Epithelial cell of proximal tubule (primary cell): ENCODE measurements around the gene PDE4D. TPM values are rescaled to one million over a fixed set of nuclear protein-coding genes. Genes with fewer than 3 reads are reported as not detected.
A peak's percentile ranks its signal among the peaks of the same experiment; 100 is the strongest.
"Not testable (repeated sequence)": the region's sequence is repeated elsewhere in the genome, so short reads cannot be mapped to it uniquely, and the experiment has no call there.

Experiments
- DNase-seq: peaks from one replicate; pipeline ENCODE4 v3.0.0-alpha.2; 2011; ENCODE audit warnings: low read depth
- H3K4me3 ChIP-seq: 2 replicates; pipeline ENCODE4 v1.5.1; 2011; ENCODE audit warnings: low read depth, mild to moderate bottlenecking, low read length
- total RNA-seq: library from RNA; depleted of rRNA; stranded (reverse); fragments of >200 nt; gene quantifications from 2 replicates; pipeline ENCODE4 v1.2.3, GENCODE V29; 2015
- TF ChIP-seq, protein P1 (sequence below): conservative IDR thresholded peaks from 2 replicates; pipeline ENCODE4 v1.5.1; 2012; ENCODE audit warnings: low read depth, mild to moderate bottlenecking, low read length

Gene PDE4D
- total RNA-seq, 1 donor from 2014 or later = 18.4 TPM

DNA sequence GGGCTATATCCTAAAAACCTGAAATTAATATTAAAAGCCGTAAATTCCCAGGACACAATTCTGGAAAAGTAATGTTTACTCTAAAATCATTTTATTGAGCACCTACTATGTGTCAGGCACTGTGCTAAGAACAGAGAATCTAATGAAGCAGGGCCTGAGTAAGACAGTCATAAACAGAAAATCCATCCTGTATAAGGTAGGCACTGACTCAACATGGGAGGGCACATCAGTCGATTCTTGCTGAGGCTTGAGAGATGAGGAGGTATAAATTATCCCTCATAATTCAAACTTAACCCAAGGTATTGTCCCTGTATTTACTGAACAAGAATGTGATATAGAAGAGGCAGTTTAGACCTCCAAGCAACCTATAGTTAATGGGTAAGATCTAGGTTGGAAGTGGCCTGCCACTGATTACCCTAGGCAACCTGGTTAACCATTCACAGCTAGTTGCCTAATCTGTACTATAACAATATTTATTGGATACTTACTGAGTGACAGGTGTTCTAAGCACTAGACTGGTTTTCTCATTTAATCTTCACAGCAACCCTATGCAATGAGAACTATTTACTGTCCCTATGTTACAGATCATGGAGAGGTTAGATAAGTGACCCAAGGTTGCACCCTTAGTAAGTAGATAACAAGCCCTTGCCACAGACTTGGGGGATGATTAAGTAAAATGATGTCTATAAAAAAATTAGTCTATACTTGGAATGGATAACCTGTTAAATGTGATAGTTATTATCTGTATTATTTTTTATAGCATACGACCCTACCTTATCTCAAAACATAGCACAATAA, 317.7 kb downstream of the PDE4D start:
- TF ChIP-seq, protein P1, sequence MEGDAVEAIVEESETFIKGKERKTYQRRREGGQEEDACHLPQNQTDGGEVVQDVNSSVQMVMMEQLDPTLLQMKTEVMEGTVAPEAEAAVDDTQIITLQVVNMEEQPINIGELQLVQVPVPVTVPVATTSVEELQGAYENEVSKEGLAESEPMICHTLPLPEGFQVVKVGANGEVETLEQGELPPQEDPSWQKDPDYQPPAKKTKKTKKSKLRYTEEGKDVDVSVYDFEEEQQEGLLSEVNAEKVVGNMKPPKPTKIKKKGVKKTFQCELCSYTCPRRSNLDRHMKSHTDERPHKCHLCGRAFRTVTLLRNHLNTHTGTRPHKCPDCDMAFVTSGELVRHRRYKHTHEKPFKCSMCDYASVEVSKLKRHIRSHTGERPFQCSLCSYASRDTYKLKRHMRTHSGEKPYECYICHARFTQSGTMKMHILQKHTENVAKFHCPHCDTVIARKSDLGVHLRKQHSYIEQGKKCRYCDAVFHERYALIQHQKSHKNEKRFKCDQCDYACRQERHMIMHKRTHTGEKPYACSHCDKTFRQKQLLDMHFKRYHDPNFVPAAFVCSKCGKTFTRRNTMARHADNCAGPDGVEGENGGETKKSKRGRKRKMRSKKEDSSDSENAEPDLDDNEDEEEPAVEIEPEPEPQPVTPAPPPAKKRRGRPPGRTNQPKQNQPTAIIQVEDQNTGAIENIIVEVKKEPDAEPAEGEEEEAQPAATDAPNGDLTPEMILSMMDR = no peak
- H3K4me3 ChIP-seq = no peak overlapping the region
- no peak for DNase-seq

DNA sequence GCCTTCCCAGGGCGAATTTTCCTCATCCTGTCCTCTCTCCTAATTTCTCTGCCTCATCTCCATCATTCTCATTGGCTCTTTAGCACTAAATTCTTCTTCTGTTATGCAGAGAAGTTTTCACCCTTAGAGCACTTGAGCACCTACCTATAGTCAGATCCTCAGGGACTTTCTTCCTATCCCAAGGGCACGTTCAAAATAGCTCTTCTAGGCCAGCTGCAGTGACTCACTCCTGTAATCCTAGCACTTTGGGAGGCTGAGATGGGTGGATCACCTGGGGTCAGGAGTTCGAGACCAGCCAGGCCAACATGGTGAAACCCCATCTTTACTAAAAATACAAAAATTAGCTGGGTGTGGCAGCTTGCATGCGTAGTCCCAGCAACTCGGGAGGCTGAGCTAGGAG, 320.0 kb downstream of the PDE4D start:
- not testable (repeated sequence) for DNase-seq, H3K4me3 ChIP-seq

DNA sequence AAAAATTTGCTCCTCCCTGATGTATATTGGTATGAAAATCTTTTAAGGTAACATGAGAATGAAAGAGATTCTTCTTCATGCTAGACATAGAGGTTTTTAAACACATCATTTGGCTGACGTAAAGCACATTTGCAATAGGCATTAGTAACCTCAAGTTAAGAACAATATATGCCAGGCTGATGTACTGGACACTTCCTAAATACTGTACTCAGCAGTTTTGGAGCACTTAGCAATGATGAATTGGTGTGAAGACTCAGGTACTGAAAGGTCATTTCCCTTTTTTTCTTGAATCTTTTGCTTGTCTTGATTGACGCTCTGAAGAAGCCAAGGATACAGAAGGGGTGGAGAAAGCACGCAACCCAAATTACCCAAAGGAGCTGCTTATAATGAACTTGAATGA, 322.5 kb downstream of the PDE4D start:
- TF ChIP-seq, protein P1 = no peak
- DNase-seq = no peak
- H3K4me3 ChIP-seq = no peak overlapping the region

DNA sequence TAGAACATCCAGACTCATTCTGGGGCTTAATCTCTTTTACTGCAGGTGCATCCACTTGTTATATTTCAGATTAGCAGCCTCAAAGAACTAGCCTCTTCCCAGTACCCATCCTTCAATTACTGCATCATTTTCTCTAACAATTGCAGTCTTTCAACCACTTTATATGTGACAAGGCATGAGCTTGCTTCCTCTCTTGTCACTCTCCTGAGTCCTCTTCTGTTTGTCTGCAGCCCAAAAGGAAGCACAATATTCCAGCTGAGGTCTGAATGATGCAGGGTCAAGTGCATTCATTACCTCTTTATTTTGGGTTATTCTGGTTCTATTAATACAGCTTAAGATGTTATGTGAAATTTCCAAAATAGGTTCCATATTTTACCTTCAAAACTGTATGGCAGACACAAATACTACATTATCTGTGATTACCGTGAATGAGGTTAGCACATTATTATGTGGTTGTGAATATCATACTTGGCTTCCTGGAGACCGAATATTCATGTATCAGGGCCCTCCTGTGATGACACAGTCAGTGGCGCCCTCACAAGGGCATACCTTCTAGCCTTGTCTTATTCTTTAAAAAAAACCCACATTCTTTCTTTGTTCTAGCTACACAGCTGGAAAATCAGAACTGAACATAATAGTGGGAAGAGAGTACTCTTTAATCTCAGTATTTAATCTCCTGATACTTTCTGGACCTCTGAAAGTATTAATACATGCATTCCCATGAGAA, 323.8 kb downstream of the PDE4D start:
- H3K4me3 ChIP-seq = no peak overlapping the region
- no peak for DNase-seq
- TF ChIP-seq, protein P1 = peak; percentile 41

DNA sequence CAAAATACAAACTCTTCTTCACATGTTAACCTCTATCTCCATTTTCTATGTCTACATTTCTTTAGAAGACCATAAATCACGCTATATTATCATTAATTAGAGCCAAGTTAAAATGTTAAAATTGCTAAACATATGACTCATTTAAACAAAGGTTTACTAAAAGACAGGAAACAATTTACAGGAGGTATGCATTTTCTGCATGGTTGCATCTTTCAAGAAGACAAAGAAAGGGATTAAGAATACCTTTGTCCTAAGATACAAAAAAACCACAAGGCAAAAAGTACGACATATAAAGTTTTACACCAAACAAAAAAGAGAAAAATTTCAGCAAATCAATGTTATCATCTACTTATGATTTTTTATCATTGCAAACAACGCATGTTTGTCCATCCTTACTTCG, 324.4 kb downstream of the PDE4D start:
- no peak for DNase-seq
- H3K4me3 ChIP-seq = no peak overlapping the region
- TF ChIP-seq, protein P1 = no peak

DNA sequence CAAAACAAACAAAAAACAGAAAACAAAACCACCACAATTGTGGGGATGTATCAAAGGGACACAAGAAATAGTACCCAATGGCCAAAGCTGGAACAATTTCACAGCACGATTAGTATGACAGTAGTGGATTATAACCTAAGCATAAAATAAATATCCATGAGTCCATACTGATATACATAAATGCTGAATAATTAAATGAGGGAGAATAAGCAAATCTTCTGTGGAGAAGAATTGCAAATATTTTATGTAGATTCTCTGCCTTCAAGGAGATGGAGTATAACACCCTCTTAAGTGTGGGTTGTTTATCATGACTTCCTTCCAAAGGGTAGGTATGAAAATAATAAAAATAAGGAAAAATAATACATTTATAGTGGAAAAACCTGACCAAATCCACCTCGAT, 325.4 kb downstream of the PDE4D start:
- no peak for DNase-seq
- TF ChIP-seq, protein P1 = no peak
- no peak overlapping the region for H3K4me3 ChIP-seq

DNA sequence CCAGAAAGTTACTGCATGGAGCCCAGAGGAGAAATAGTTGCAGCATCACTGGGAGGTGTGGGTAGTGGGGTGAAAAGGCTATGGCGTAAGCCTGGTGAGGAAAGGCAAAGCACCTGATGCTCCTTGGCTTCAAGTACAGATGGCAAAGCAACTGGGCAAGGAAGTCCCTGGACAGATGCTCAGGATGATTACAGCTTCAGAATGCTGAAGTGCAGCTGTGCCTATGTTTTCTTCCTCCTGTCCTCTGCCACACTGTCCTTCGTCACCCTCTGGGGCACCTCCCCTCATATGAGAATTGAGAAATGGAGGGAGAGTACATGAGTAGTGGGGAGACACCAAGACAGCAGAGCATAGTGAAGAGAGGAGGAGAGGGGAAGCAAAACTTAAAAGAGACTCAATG, 328.0 kb downstream of the PDE4D start:
- TF ChIP-seq, protein P1 = no peak
- no peak for DNase-seq
- H3K4me3 ChIP-seq = no peak overlapping the region
